Fibroblast of lung (primary cell): ENCODE results near the gene HIPK3. TPM values are rescaled to one million over a fixed set of nuclear protein-coding genes. Genes with fewer than 3 reads are reported as not detected.

Experiments
- DNase-seq, 2 donors: peaks; one replicate each; pipeline versions ENCODE4 v3.0.0 to v3.0.0-alpha.2; 2010; ENCODE audit warnings: low read depth in 2 of 2
- H2AFZ ChIP-seq: 2 replicates; pipeline ENCODE4 v1.5.1; 2012; ENCODE audit warnings: low read length, control low read depth, inconsistent platforms
- H3K27ac ChIP-seq: 2 replicates; pipeline ENCODE4 v1.5.1; 2011; ENCODE audit warnings: low read length, control low read depth; ENCODE audit not compliant: insufficient read depth
- H3K27me3 ChIP-seq: 2 replicates; pipeline ENCODE4 v1.5.1; 2011; ENCODE audit warnings: mild to moderate bottlenecking, low read length; ENCODE audit not compliant: control insufficient read depth, insufficient read depth
- H3K36me3 ChIP-seq: 2 replicates; pipeline ENCODE4 v1.5.1; 2011; ENCODE audit warnings: low read length; ENCODE audit not compliant: control insufficient read depth, insufficient read depth
- H3K4me1 ChIP-seq: 2 replicates; pipeline ENCODE4 v1.5.1; 2011; ENCODE audit warnings: low read length; ENCODE audit not compliant: control insufficient read depth, insufficient read depth; ENCODE audit errors: extremely low read depth
- H3K4me2 ChIP-seq: 2 replicates; pipeline ENCODE4 v1.5.1; 2011; ENCODE audit warnings: low read length, control low read depth; ENCODE audit not compliant: insufficient read depth; ENCODE audit errors: extremely low read depth
- H3K4me3 ChIP-seq, 4 experiments: fragments of 200-600 bp in 1 of 4; sonication (generic) in 1 of 4; replicated peaks in 1 of 4; 2 replicates each; pipeline ENCODE4 v1.5.1; 2011 to 2016; ENCODE audit warnings: low read length in 4 of 4, low read depth in 3 of 4, mild to moderate bottlenecking in 3 of 4, control low read depth in 2 of 4, inconsistent platforms in 1 of 4, mixed read lengths in 1 of 4; ENCODE audit not compliant: insufficient read depth in 1 of 4; ENCODE audit errors: control extremely low read depth in 1 of 4
- H3K79me2 ChIP-seq: 2 replicates; pipeline ENCODE4 v1.5.1; 2012; ENCODE audit warnings: mild to moderate bottlenecking, low read length, inconsistent platforms; ENCODE audit not compliant: control insufficient read depth, insufficient read depth
- H3K9ac ChIP-seq: 2 replicates; pipeline ENCODE4 v1.5.1; 2011; ENCODE audit warnings: mild to moderate bottlenecking, low read length, control low read depth; ENCODE audit not compliant: insufficient read depth
- H3K9me3 ChIP-seq: 2 replicates; pipeline ENCODE4 v1.5.1; 2012; ENCODE audit warnings: low read depth, low read length; ENCODE audit not compliant: control insufficient read depth, insufficient read depth
- H4K20me1 ChIP-seq: 2 replicates; pipeline ENCODE4 v1.5.1; 2011; ENCODE audit warnings: low read length; ENCODE audit not compliant: control insufficient read depth, insufficient read depth; ENCODE audit errors: extremely low read depth
- CTCF ChIP-seq, 2 donors: IDR thresholded peaks in 1 of 2; conservative IDR thresholded peaks in 1 of 2; 1 replicate in 1 of 2; 2 replicates in 1 of 2; pipeline ENCODE4 v1.5.1; 2011 to 2012; ENCODE audit warnings: low read length in 2 of 2, control low read depth in 1 of 2, inconsistent platforms in 1 of 2, low read depth in 1 of 2, mild to moderate bottlenecking in 1 of 2
- EZH2 ChIP-seq: IDR thresholded peaks from 2 replicates; pipeline ENCODE4 v1.5.1; 2012; ENCODE audit warnings: low read length, control low read depth, mild to moderate bottlenecking; ENCODE audit errors: missing control alignments
- polyA plus RNA-seq, 2 donors: library from polyadenylated mRNA; depleted of rRNA in 1 of 2; stranded (reverse) in 1 of 2; unstranded in 1 of 2; fragments of >200 nt; gene quantifications; 2 replicates each; pipeline ENCODE4 v1.2.1, GENCODE V29; 2011 to 2012; ENCODE audit warnings: missing spikeins in 1 of 2
- total RNA-seq: library from RNA; depleted of rRNA; stranded (reverse); fragments of >200 nt; gene quantifications from 2 replicates; pipeline ENCODE4 v1.2.1, GENCODE V29; 2014

Gene HIPK3
- total and polyA plus RNA-seq, 2 donors (not counting 1 experiment from before 2014, with no cell fraction given): 24.5 to 89.8 TPM

- no peak overlapping the region for H3K9ac ChIP-seq
- no peaks in the 10 kb centered on the region for H3K9me3 ChIP-seq
- H3K36me3 ChIP-seq: no peaks in the 10 kb centered on the region
- no peaks in the 10 kb centered on the region for H3K4me1 ChIP-seq
- no peak for DNase-seq
- no peak overlapping the region for H3K4me3 ChIP-seq
- no peak overlapping the region for H3K4me2 ChIP-seq
- H4K20me1 ChIP-seq: no peaks in the 10 kb centered on the region
- H2AFZ ChIP-seq: no peak overlapping the region
- no peaks in the 10 kb centered on the region for H3K27me3 ChIP-seq
- no peaks in the 10 kb centered on the region for H3K79me2 ChIP-seq
- TF ChIP-seq EZH2 (no peak), CTCF (conservative IDR thresholded peaks at IDR 0.05 in 1 of 2, IDR thresholded peaks at IDR 0.05 in 1 of 2; ENCODE audit: low read depth in 1 of 2, low read length in 2 of 2) (no peak)
- H3K27ac ChIP-seq: no peak overlapping the region
These were observed 137.4 kb downstream of the HIPK3 start for GRCh38 chr11:33394431-33395109.

GRCh38 chr11:33396361-33396760 is 139.2 kb downstream of the HIPK3 start:
- H3K36me3 ChIP-seq: no peaks in the 10 kb centered on the region
- H3K9ac ChIP-seq: no peak overlapping the region
- no peaks in the 10 kb centered on the region for H3K4me1 ChIP-seq
- H4K20me1 ChIP-seq: no peaks in the 10 kb centered on the region
- H3K27ac ChIP-seq: no peak overlapping the region
- DNase-seq: no peak
- no peak overlapping the region for H3K4me3 ChIP-seq
- TF ChIP-seq EZH2 (no peak), CTCF (conservative IDR thresholded peaks at IDR 0.05 in 1 of 2, IDR thresholded peaks at IDR 0.05 in 1 of 2; ENCODE audit: low read depth in 1 of 2, low read length in 2 of 2) (no peak)
- no peaks in the 10 kb centered on the region for H3K27me3 ChIP-seq
- H3K79me2 ChIP-seq: no peaks in the 10 kb centered on the region
- no peak overlapping the region for H2AFZ ChIP-seq
- H3K4me2 ChIP-seq: no peak overlapping the region
- no peaks in the 10 kb centered on the region for H3K9me3 ChIP-seq

- no peak for TF ChIP-seq EZH2
- TF ChIP-seq CTCF (conservative IDR thresholded peaks at IDR 0.05 in 1 of 2, IDR thresholded peaks at IDR 0.05 in 1 of 2; ENCODE audit: low read depth in 1 of 2, low read length in 2 of 2): no peak
- Histone ChIP-seq H2AFZ (no peak overlapping the region), H3K9me3 (no peaks in the 10 kb centered on the region), H3K79me2 (no peaks in the 10 kb centered on the region), H3K4me1 (no peaks in the 10 kb centered on the region), H3K27me3 (no peaks in the 10 kb centered on the region), H3K9ac (no peak overlapping the region), H3K4me3 (no peak overlapping the region), H4K20me1 (no peaks in the 10 kb centered on the region), H3K4me2 (no peak overlapping the region), H3K27ac (no peak overlapping the region), H3K36me3 (no peaks in the 10 kb centered on the region)
- DNase-seq: no peak
These were observed 142.2 kb downstream of the HIPK3 start for GRCh38 chr11:33399421-33399820.
